Neutrophil (primary cell): ENCODE data around the gene ANTXR1.

ENCODE experiments used
- H3K27ac ChIP-seq: fragments of 200-600 bp; sonication (generic); 2 replicates; pipeline ENCODE4 v1.5.1; 2016; ENCODE audit warnings: mild to moderate bottlenecking, moderate library complexity
- H3K27me3 ChIP-seq: fragments of 200-600 bp; sonication (generic); 2 replicates; pipeline ENCODE4 v1.6.0; 2016; ENCODE audit warnings: mild to moderate bottlenecking
- H3K36me3 ChIP-seq: fragments of 200-600 bp; sonication (generic); 2 replicates; pipeline ENCODE4 v1.5.1; 2017
- H3K4me1 ChIP-seq, 2 experiments: fragments of 200-600 bp in 1 of 2; sonication (generic) in 1 of 2; 1 replicate in 1 of 2; 2 replicates in 1 of 2; pipeline versions ENCODE4 v1.5.1 to v1.6.1; 2013 to 2016; ENCODE audit warnings: low read depth in 1 of 2, low read length in 1 of 2, mild to moderate bottlenecking in 1 of 2, moderate library complexity in 1 of 2; ENCODE audit not compliant: control insufficient read depth in 1 of 2, insufficient read depth in 1 of 2
- H3K4me3 ChIP-seq, 2 experiments: fragments of 200-600 bp in 1 of 2; sonication (generic) in 1 of 2; 1 replicate in 1 of 2; 2 replicates in 1 of 2; pipeline ENCODE4 v1.5.1; 2013 to 2016; ENCODE audit warnings: low read depth in 1 of 2, low read length in 1 of 2, mild to moderate bottlenecking in 1 of 2, moderate library complexity in 1 of 2
- H3K9me3 ChIP-seq: fragments of 200-600 bp; sonication (generic); 2 replicates; pipeline ENCODE4 v1.5.1; 2016
- CTCF ChIP-seq: fragments of 200-600 bp; sonication (generic); IDR thresholded peaks from 2 replicates; pipeline ENCODE4 v1.5.1; 2016; ENCODE audit warnings: antibody characterized with exemption

The ANTXR1 gene

GRCh38 chr2:69125816-69126215 lies 112.8 kb downstream of the ANTXR1 start:
- no peak overlapping the region for H3K4me3 ChIP-seq
- no peaks in the 10 kb centered on the region for H3K27me3 ChIP-seq
- no peaks in the 10 kb centered on the region for H3K36me3 ChIP-seq
- no peaks in the 10 kb centered on the region for H3K9me3 ChIP-seq
- TF ChIP-seq CTCF: no peak
- H3K27ac ChIP-seq: no peak overlapping the region
- no peaks in the 10 kb centered on the region for H3K4me1 ChIP-seq

- Histone ChIP-seq H3K4me1 (no peaks in the 10 kb centered on the region), H3K36me3 (no peaks in the 10 kb centered on the region), H3K9me3 (no peaks in the 10 kb centered on the region), H3K4me3 (no peak overlapping the region), H3K27ac (no peak overlapping the region), H3K27me3 (no peaks in the 10 kb centered on the region)
- TF ChIP-seq CTCF: no peak
Measured at GRCh38 chr2:69126341-69126740, 113.4 kb downstream of the ANTXR1 start.

- no peaks in the 10 kb centered on the region for H3K9me3 ChIP-seq
- no peaks in the 10 kb centered on the region for H3K27me3 ChIP-seq
- H3K36me3 ChIP-seq: no peaks in the 10 kb centered on the region
- no peaks in the 10 kb centered on the region for H3K4me1 ChIP-seq
- H3K4me3 ChIP-seq: no peak overlapping the region
- no peak overlapping the region for H3K27ac ChIP-seq
- no peak for TF ChIP-seq CTCF
Measured at GRCh38 chr2:69131452-69131851, 118.5 kb downstream of the ANTXR1 start.

DNA sequence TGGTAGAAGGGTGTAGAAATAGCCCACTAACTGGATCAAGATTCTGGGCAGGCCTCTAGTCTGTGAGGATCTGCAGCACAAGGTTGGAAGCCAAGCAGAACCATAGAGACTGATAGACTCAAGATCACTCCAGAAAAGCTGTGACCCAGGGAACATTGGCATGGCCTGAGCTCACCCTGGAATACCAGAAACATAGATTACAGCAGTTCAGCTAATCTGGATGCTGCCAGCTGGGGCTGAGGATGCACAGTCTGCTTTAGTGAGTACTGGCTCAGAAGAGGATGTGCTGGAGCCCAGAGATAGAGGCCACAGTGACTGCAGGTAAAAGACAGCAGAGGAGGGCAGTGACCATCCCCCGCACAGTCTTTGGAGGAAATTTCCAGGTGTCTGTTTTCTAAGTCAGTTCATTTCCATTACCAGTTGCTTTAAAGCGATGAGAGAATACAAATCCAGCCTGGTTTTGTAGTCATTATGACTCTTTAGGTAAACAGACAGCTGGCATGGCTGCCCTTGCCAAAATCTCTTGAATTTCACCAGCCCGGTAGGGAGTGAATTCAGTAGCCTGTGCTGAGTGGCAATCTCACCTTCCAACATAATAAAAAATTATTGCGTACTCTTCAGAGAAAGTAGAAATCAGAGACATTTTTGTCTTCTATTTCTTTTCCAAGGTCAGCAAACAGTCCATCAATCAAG lies 119.2 kb downstream of the ANTXR1 start:
- no peaks in the 10 kb centered on the region for H3K4me1 ChIP-seq
- H3K27me3 ChIP-seq: no peaks in the 10 kb centered on the region
- H3K27ac ChIP-seq: no peak overlapping the region
- no peak for TF ChIP-seq CTCF
- H3K9me3 ChIP-seq: no peaks in the 10 kb centered on the region
- H3K36me3 ChIP-seq: no peaks in the 10 kb centered on the region
- H3K4me3 ChIP-seq: no peak overlapping the region

DNA sequence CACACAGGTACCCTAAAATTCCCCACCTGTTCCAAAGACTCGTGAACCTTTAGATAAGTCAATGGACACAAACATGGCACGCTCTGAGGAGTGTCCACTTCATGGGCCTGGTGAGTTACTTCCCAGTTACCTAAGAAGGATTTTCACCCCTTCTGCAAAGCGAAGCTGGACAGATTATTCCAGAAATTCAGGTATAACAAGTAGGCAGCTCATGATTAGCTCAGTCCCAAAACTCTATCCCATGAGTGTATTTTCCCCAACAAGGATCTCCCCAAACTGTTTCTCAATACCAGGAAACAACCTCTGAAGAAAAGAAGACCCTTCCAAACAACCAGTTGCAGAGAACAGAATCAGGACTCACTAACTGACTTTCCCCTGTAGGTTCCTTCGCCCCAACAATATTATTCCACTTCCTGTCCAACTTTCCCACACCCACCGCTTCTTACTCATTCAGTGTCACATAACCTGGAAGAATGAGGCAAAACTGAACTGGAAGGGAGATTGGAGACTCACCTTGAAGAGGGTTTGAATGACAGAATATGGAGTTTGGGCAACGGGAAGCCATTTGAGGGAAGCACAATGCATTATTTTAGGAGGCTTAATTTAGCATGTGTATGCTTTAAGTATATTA lies 120.1 kb downstream of the ANTXR1 start:
- H3K27ac ChIP-seq: no peak overlapping the region
- no peak overlapping the region for H3K4me3 ChIP-seq
- H3K9me3 ChIP-seq: no peaks in the 10 kb centered on the region
- no peaks in the 10 kb centered on the region for H3K27me3 ChIP-seq
- TF ChIP-seq CTCF: no peak
- no peaks in the 10 kb centered on the region for H3K36me3 ChIP-seq
- H3K4me1 ChIP-seq: no peaks in the 10 kb centered on the region
